Frontal cortex (tissue), 4 donors: ENCODE measurements around the gene NFAM1. TPM values are rescaled to one million over a fixed set of nuclear protein-coding genes. Genes with fewer than 3 reads are reported as not detected.

ENCODE experiments used
- DNase-seq, 2 donors: peaks; one replicate each; pipeline ENCODE4 v3.0.0; 2012; ENCODE audit warnings: low spot score in 2 of 2
- FAIRE-seq: peaks from 2 replicates; lab custom pipeline; 2012; peaks lifted over from hg19 to GRCh38; lab: Jason Lieb, UNC
- total RNA-seq: library from RNA; depleted of rRNA; stranded (reverse); fragments of >200 nt; gene quantifications from one replicate; pipeline ENCODE4 v1.2.3, GENCODE V29; 2014
- donor health status: control.
- donor health status: control.
- donor health status: control.

Gene NFAM1
- total RNA-seq, 1 donor from 2014 or later: 0.82 TPM

GRCh38 chr22:42418811-42419242, 13.4 kb downstream of the NFAM1 start:
- DNase-seq (no peak), FAIRE-seq (no peak)

- FAIRE-seq (no peak), DNase-seq (no peak)
These were observed 14.4 kb downstream of the NFAM1 start for GRCh38 chr22:42417645-42418305.

- DNase-seq: no peak
- no peak for FAIRE-seq
These were observed 15.5 kb downstream of the NFAM1 start for GRCh38 chr22:42416671-42417230.

- no peak for DNase-seq
- no peak for FAIRE-seq
These were observed 17.5 kb downstream of the NFAM1 start for GRCh38 chr22:42414565-42415303.

- no peak for FAIRE-seq
- no peak for DNase-seq
These were observed 18.2 kb downstream of the NFAM1 start for GRCh38 chr22:42414021-42414420.

- FAIRE-seq (no peak), DNase-seq (no peak)
These were observed 19.4 kb downstream of the NFAM1 start for GRCh38 chr22:42412744-42413333.

- FAIRE-seq: no peak
These were observed 21.5 kb downstream of the NFAM1 start for GRCh38 chr22:42410708-42411107.

GRCh38 chr22:42408810-42409529, 23.2 kb downstream of the NFAM1 start:
- no peak for FAIRE-seq
- DNase-seq: no peak

More at GRCh38 chr22:42410708-42411107, 21.5 kb downstream of the NFAM1 start:
- no peak for DNase-seq

- DNase-seq: no peak
- no peak for FAIRE-seq
These were observed 23.9 kb downstream of the NFAM1 start for GRCh38 chr22:42408276-42408675.

GRCh38 chr22:42404266-42404665, 27.9 kb downstream of the NFAM1 start:
- no peak for FAIRE-seq
- no peak for DNase-seq

- FAIRE-seq (no peak), DNase-seq (no peak)
These were observed 30.5 kb downstream of the NFAM1 start for GRCh38 chr22:42401535-42402334.

GRCh38 chr22:42400811-42401534, 31.2 kb downstream of the NFAM1 start:
- no peak for FAIRE-seq

GRCh38 chr22:42399315-42400271, 32.6 kb downstream of the NFAM1 start:
- no peak for FAIRE-seq
- peak in 1 of 2 donors; percentile 38 for DNase-seq

More at GRCh38 chr22:42400811-42401534, 31.2 kb downstream of the NFAM1 start:
- DNase-seq: no peak

GRCh38 chr22:42397332-42398249, 34.6 kb downstream of the NFAM1 start:
- no peak for FAIRE-seq
- no peak for DNase-seq

- FAIRE-seq: no peak
These were observed 35.4 kb downstream of the NFAM1 start for GRCh38 chr22:42396621-42397331.

GRCh38 chr22:42389143-42389542, 43.1 kb downstream of the NFAM1 start:
- FAIRE-seq: no peak
- DNase-seq: no peak

More at GRCh38 chr22:42396621-42397331, 35.4 kb downstream of the NFAM1 start:
- no peak for DNase-seq
